Keratinocyte (primary cell): ENCODE data around the gene GAGE10. TPM values are rescaled to one million over a fixed set of nuclear protein-coding genes. Genes with fewer than 3 reads are reported as not detected.

Experiments
- DNase-seq: peaks from one replicate; pipeline ENCODE4 v3.0.0-alpha.2; 2011; ENCODE audit warnings: low read depth, missing footprints, low spot score
- FAIRE-seq: peaks from 2 replicates; lab custom pipeline; 2011; peaks lifted over from hg19 to GRCh38; lab: Jason Lieb, UNC
- H2AFZ ChIP-seq: 2 replicates; pipeline ENCODE4 v1.6.0; 2012; ENCODE audit warnings: low read length, control low read depth, inconsistent platforms; ENCODE audit not compliant: control insufficient read depth
- H3K27ac ChIP-seq: 2 replicates; pipeline ENCODE4 v1.5.1; 2011; ENCODE audit warnings: low read length; ENCODE audit not compliant: control insufficient read depth, insufficient read depth
- H3K27me3 ChIP-seq: 3 replicates; pipeline ENCODE4 v1.6.0; 2011; ENCODE audit warnings: low read length; ENCODE audit not compliant: control insufficient read depth, insufficient read depth; ENCODE audit errors: extremely low read depth
- H3K36me3 ChIP-seq, 2 experiments: 2 replicates in 1 of 2; 3 replicates in 1 of 2; pipeline ENCODE4 v1.5.1; 2011; ENCODE audit warnings: low read length in 2 of 2, mild to moderate bottlenecking in 1 of 2; ENCODE audit not compliant: control insufficient read depth in 2 of 2, insufficient read depth in 2 of 2; ENCODE audit errors: extremely low read depth in 1 of 2
- H3K4me1 ChIP-seq: 3 replicates; pipeline ENCODE4 v1.5.1; 2011; ENCODE audit warnings: low read length; ENCODE audit not compliant: control insufficient read depth, insufficient read depth; ENCODE audit errors: extremely low read depth
- H3K4me2 ChIP-seq: 3 replicates; pipeline ENCODE4 v1.6.0; 2011; ENCODE audit warnings: low read depth, low read length; ENCODE audit not compliant: control insufficient read depth, insufficient read depth; ENCODE audit errors: extremely low read depth
- H3K4me3 ChIP-seq, 3 experiments: fragments of 200-600 bp in 1 of 3; sonication (generic) in 1 of 3; 2 replicates in 2 of 3; 3 replicates in 1 of 3; pipeline ENCODE4 v1.5.1; 2011 to 2016; ENCODE audit warnings: low read length in 3 of 3, mild to moderate bottlenecking in 3 of 3, control low read depth in 2 of 3, inconsistent platforms in 1 of 3, low read depth in 1 of 3, mixed read lengths in 1 of 3, mixed run types in 1 of 3, moderate library complexity in 1 of 3; ENCODE audit not compliant: control insufficient read depth in 2 of 3, insufficient read depth in 2 of 3; ENCODE audit errors: extremely low read depth in 1 of 3
- H3K79me2 ChIP-seq: 2 replicates; pipeline ENCODE4 v1.6.0; 2012; ENCODE audit warnings: low read length; ENCODE audit not compliant: control insufficient read depth, insufficient read depth
- H3K9ac ChIP-seq: 3 replicates; pipeline ENCODE4 v1.6.0; 2011; ENCODE audit warnings: low read length; ENCODE audit not compliant: control insufficient read depth, insufficient read depth; ENCODE audit errors: extremely low read depth
- H3K9me1 ChIP-seq: 3 replicates; pipeline ENCODE4 v1.6.0; 2011; ENCODE audit warnings: low read length; ENCODE audit not compliant: control insufficient read depth, insufficient read depth; ENCODE audit errors: extremely low read depth
- H3K9me3 ChIP-seq: 2 replicates; pipeline ENCODE4 v1.5.1; 2012; ENCODE audit warnings: low read depth, low read length; ENCODE audit not compliant: control insufficient read depth
- H4K20me1 ChIP-seq: 3 replicates; pipeline ENCODE4 v1.6.0; 2011; ENCODE audit warnings: low read length; ENCODE audit not compliant: control insufficient read depth, insufficient read depth; ENCODE audit errors: extremely low read depth
- CTCF ChIP-seq, 3 experiments: IDR thresholded peaks in 1 of 3; conservative IDR thresholded peaks in 1 of 3; optimal IDR thresholded peaks in 1 of 3; 2 replicates in 2 of 3; 3 replicates in 1 of 3; pipeline versions ENCODE3 to v1.5.1; 2011; ENCODE audit warnings: low read length in 3 of 3, mild to moderate bottlenecking in 3 of 3, moderate library complexity in 2 of 3, control low read depth in 1 of 3, inconsistent platforms in 1 of 3; ENCODE audit not compliant: insufficient read depth in 2 of 3; ENCODE audit errors: extremely low read depth in 1 of 3
- EZH2 ChIP-seq: IDR thresholded peaks from one replicate; pipeline ENCODE4 v1.6.1; 2012; ENCODE audit warnings: inconsistent platforms, mild to moderate bottlenecking, low read length, moderate library complexity
- dilution Hi-C: fragments of 300-500 bp; cut with MboI; formaldehyde crosslinking; loops from one replicate; pipeline ENCODE4 v1.7.0; 2020; ENCODE audit warnings: low sequenced_read_pairs; ENCODE audit not compliant: extremely low pct_ligation_motif_present
- polyA plus RNA-seq, 5 experiments: library from polyadenylated mRNA; depleted of rRNA in 3 of 5; stranded (reverse) in 3 of 5; stranded (forward) in 1 of 5; unstranded in 1 of 5; fragments of >200 nt; gene quantifications; 1 replicate in 1 of 5; 2 replicates in 3 of 5; 3 replicates in 1 of 5; pipeline versions ENCODE4 v1.2.1 to v1.2.3, GENCODE V29; 2011 to 2012; ENCODE audit warnings: missing spikeins in 2 of 5, low read depth in 1 of 5, low replicate concordance in 1 of 5

GAGE10 gene
- polyA plus RNA-seq, 1 donor (not counting 4 experiments of a cell fraction or from before 2014, with no cell fraction given) = not detected

GRCh38 chrX:49277535-49277830, 26.0 kb upstream of the GAGE10 start:
- no peak overlapping the region for H3K9ac ChIP-seq
- FAIRE-seq (no peak), DNase-seq (no peak)
- H3K9me1 ChIP-seq = no peaks in the 10 kb centered on the region
- no peak for TF ChIP-seq CTCF (optimal IDR thresholded peaks at IDR 0.05 in 1 of 3, IDR thresholded peaks at IDR 0.05 in 1 of 3, conservative IDR thresholded peaks at IDR 0.05 in 1 of 3; ENCODE audit: extremely low read depth in 1 of 3, insufficient read depth in 2 of 3, low read length in 3 of 3)
- no peaks in the 10 kb centered on the region for H3K36me3 ChIP-seq
- no peak overlapping the region for H3K27ac ChIP-seq
- H3K27me3 ChIP-seq = no peaks in the 10 kb centered on the region
- no peaks in the 10 kb centered on the region for H3K4me1 ChIP-seq
- H3K9me3 ChIP-seq = no peaks in the 10 kb centered on the region
- H3K4me3 ChIP-seq = no peak overlapping the region
- no peaks in the 10 kb centered on the region for H4K20me1 ChIP-seq
- no peak overlapping the region for H3K4me2 ChIP-seq
- H2AFZ ChIP-seq = no peak overlapping the region
- dilution Hi-C loops = no loop called here
- H3K79me2 ChIP-seq = no peaks in the 10 kb centered on the region

GRCh38 chrX:49278081-49278480, 25.4 kb upstream of the GAGE10 start:
- Histone ChIP-seq H3K4me2 (no peak overlapping the region), H3K36me3 (no peaks in the 10 kb centered on the region), H4K20me1 (no peaks in the 10 kb centered on the region), H3K27ac (no peak overlapping the region), H3K4me1 (no peaks in the 10 kb centered on the region), H3K4me3 (no peak overlapping the region), H2AFZ (no peak overlapping the region), H3K9ac (no peak overlapping the region), H3K79me2 (no peaks in the 10 kb centered on the region), H3K27me3 (no peaks in the 10 kb centered on the region), H3K9me1 (no peaks in the 10 kb centered on the region), H3K9me3 (no peaks in the 10 kb centered on the region)
- DNase-seq (no peak), FAIRE-seq (no peak)
- dilution Hi-C loops = no loop called here
- TF ChIP-seq CTCF (optimal IDR thresholded peaks at IDR 0.05 in 1 of 3, IDR thresholded peaks at IDR 0.05 in 1 of 3, conservative IDR thresholded peaks at IDR 0.05 in 1 of 3; ENCODE audit: extremely low read depth in 1 of 3, insufficient read depth in 2 of 3, low read length in 3 of 3) (no peak), EZH2 (no peak)
